ENCODE results near the gene THSD4. TPM values are rescaled to one million over a fixed set of nuclear protein-coding genes. Genes with fewer than 3 reads are reported as not detected.

Gene THSD4
- total RNA-seq, 1 experiment from 2014 or later: 29.0 TPM

GRCh38 chr15:71811036-71811736 lies 695.9 kb downstream of the THSD4 start:
- Histone ChIP-seq H3K4me1 (ENCODE audit: insufficient read depth, low read length) (peaks cover 8% of the 10 kb centered on the region), H3K9ac (ENCODE audit: low read length) (no peak overlapping the region), H3K9me2 (replicated peaks; ENCODE audit: low read length) (no peaks in the 10 kb centered on the region), H3K27me3 (ENCODE audit: low read length) (no peaks in the 10 kb centered on the region), H3K4me3 (ENCODE audit: low read length) (no peak overlapping the region), H3F3A (ENCODE audit: low read length, unreplicated experiment) (no peaks in the 10 kb centered on the region), H2AFZ (ENCODE audit: low read length) (no peak overlapping the region), H3K9me3 (ENCODE audit: low read length) (no peaks in the 10 kb centered on the region), H3K27ac (ENCODE audit: low read length) (no peak overlapping the region), H3K4me2 (ENCODE audit: low read length) (no peak overlapping the region), H3K79me2 (ENCODE audit: low read length) (no peaks in the 10 kb centered on the region), H3K36me3 (ENCODE audit: low read depth, low read length) (no peaks in the 10 kb centered on the region), H4K20me1 (ENCODE audit: low read length) (no peaks in the 10 kb centered on the region)
- ChIA-PET CTCF (no interaction called here), POLR2A (ENCODE audit: unreplicated experiment) (no interaction called here)
- intact Hi-C loops (cut with micrococcal nuclease): no loop called here
- DNase-seq (no peak), ATAC-seq (no peak)
- no peak for TF ChIP-seq CTCF (conservative IDR thresholded peaks at IDR 0.05; ENCODE audit: low read depth, low read length)
- TF ChIP-seq EZH2phosphoT487 (IDR thresholded peaks at IDR 0.05; ENCODE audit: borderline replicate concordance, low read length): no peak
- TF ChIP-seq EZH2 (IDR thresholded peaks at IDR 0.05; ENCODE audit: low read length, unreplicated experiment): no peak
- no TSS peak for BruUV-seq (replicated peaks)

DNA sequence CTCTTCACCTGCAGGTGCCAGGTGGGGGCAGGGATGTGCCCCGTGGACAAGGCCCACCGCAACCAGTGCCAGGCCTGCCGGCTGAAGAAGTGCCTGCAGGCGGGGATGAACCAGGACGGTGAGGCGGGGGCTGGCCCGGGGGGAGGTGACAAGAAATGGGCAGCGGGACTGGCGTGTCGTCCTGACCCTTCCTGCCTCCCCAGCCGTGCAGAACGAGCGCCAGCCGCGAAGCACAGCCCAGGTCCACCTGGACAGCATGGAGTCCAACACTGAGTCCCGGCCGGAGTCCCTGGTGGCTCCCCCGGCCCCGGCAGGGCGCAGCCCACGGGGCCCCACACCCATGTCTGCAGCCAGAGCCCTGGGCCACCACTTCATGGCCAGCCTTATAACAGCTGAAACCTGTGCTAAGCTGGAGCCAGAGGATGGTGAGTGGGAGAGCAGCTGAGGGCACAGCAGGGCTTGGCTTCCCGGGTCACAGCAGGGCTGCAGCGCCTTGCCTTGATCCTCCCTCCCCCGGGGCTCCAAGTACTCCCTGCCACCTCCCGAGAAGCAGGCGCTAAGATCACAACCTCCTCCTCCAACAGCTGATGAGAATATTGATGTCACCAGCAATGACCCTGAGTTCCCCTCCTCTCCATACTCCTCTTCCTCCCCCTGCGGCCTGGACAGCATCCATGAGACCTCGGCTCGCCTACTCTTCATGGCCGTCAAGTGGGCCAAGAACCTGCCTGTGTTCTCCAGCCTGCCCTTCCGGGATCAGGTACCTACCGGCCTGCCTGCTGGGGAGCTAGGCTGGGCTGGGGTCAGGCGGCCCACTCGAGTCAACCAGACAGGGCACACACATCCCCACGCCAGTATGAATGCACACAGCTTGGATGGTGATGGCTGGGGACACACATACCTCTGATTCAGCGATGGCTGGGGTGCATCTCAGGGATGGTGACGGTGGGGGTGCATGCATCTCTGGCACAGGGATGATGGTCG lies 696.8 kb downstream of the THSD4 start:
- Histone ChIP-seq H3K4me1 (ENCODE audit: insufficient read depth, low read length) (no peaks in the 10 kb centered on the region), H2AFZ (ENCODE audit: low read length) (no peak overlapping the region), H3K27ac (ENCODE audit: low read length) (no peak overlapping the region), H3K79me2 (ENCODE audit: low read length) (no peaks in the 10 kb centered on the region), H3K4me2 (ENCODE audit: low read length) (no peak overlapping the region), H3K4me3 (ENCODE audit: low read length) (no peak overlapping the region), H3F3A (ENCODE audit: low read length, unreplicated experiment) (no peaks in the 10 kb centered on the region), H3K27me3 (ENCODE audit: low read length) (no peaks in the 10 kb centered on the region), H3K9me3 (ENCODE audit: low read length) (no peaks in the 10 kb centered on the region), H3K9me2 (replicated peaks; ENCODE audit: low read length) (no peaks in the 10 kb centered on the region), H3K36me3 (ENCODE audit: low read depth, low read length) (no peaks in the 10 kb centered on the region), H3K9ac (ENCODE audit: low read length) (no peak overlapping the region), H4K20me1 (ENCODE audit: low read length) (no peaks in the 10 kb centered on the region)
- BruUV-seq (replicated peaks): no TSS peak
- no peak for TF ChIP-seq EZH2 (IDR thresholded peaks at IDR 0.05; ENCODE audit: low read length, unreplicated experiment)
- no peak for TF ChIP-seq EZH2phosphoT487 (IDR thresholded peaks at IDR 0.05; ENCODE audit: borderline replicate concordance, low read length)
- no peak for TF ChIP-seq CTCF (conservative IDR thresholded peaks at IDR 0.05; ENCODE audit: low read depth, low read length)
- intact Hi-C loops (cut with micrococcal nuclease): no loop called here
- DNase-seq (no peak), ATAC-seq (no peak)
- CTCF ChIA-PET: no interaction called here
- POLR2A ChIA-PET (ENCODE audit: unreplicated experiment): no interaction called here
